ENCODE results near the gene CLDN1. TPM values are rescaled to one million over a fixed set of nuclear protein-coding genes. Genes with fewer than 3 reads are reported as not detected.

Gene CLDN1
- total and polyA plus RNA-seq, 2 of the 13 experiments (the other 11 are each of a cell fraction or from before 2014, with no cell fraction given), result 42.7 to 51.6 TPM

GRCh38 chr3:190281308-190282051, 40.8 kb downstream of the CLDN1 start:
- Histone ChIP-seq H3K79me2 (ENCODE audit: insufficient read depth, low read length) (no peaks in the 10 kb centered on the region), H3K36me3 (replicated peaks in 1 of 2; ENCODE audit: control insufficient read depth in 1 of 2, insufficient read depth in 2 of 2, low read length in 2 of 2) (no peaks in the 10 kb centered on the region), H3K27me3 (ENCODE audit: control insufficient read depth in 1 of 2, insufficient read depth in 2 of 2, low read length in 2 of 2) (no peaks in the 10 kb centered on the region; a peak in 1 of 5 replicates), H4K20me1 (ENCODE audit: insufficient read depth, low read length) (no peaks in the 10 kb centered on the region), H3K4me2 (ENCODE audit: low read depth, low read length) (peak overlapping the region; percentile 58), H3K4me3 (replicated peaks in 1 of 3; ENCODE audit: insufficient read depth in 1 of 3, low read depth in 2 of 3, low read length in 3 of 3) (no peak overlapping the region), H3K9ac (ENCODE audit: insufficient read depth, low read depth, low read length) (no peak overlapping the region), H3K9me3 (ENCODE audit: low read length) (peaks cover 9% of the 10 kb centered on the region), H2AFZ (ENCODE audit: low read length) (no peak overlapping the region), H3K27ac (ENCODE audit: extremely low read length, insufficient read depth, low read length) (no peak overlapping the region), H3K4me1 (ENCODE audit: insufficient read depth, low read length) (peaks cover 17% of the 10 kb centered on the region)
- CTCF ChIA-PET (ENCODE audit: low intra/inter-chr PET ratio, low total read pairs), result no interaction called here
- ATAC-seq (peak; percentile 86), FAIRE-seq (peak; percentile 84), DNase-seq (ENCODE audit: low spot score) (peak; percentile 76)
- 24% methylated on average over 4 of the region's 4 CpGs for WGBS (ENCODE audit: low lambda C conversion rate)
- POLR2A ChIA-PET, result interaction anchor here (0.6 to 1.6 kb wide), 2 partner anchors 34 to 41 kb away, joined by 3 to 4 read pairs; partner anchors contain the start of gene CLDN1
- in situ Hi-C loops (cut with HindIII; ENCODE audit: extremely low pct_ligation_motif_present, low pct_unique_long_range_greater_than_20kb) (no loop called here), intact Hi-C loops (cut with micrococcal nuclease; ENCODE audit: unreplicated experiment) (loop anchor here (2.0 to 10.0 kb wide), 2 partner anchors 37 to 317 kb away; no protein-coding TSS in a partner anchor)
- BruUV-seq (replicated peaks), result no TSS peak
- no peak for TF ChIP-seq ZBTB43 (CRISPR knock-in tag; conservative IDR thresholded peaks at IDR 0.05)
- TF ChIP-seq RXRB (CRISPR knock-in tag; IDR thresholded peaks at IDR 0.05; ENCODE audit: borderline replicate concordance), result peak; percentile 83
- TF ChIP-seq ZNF224 (CRISPR knock-in tag; IDR thresholded peaks at IDR 0.05), result no peak
- TF ChIP-seq FOXP1 (IDR thresholded peaks at IDR 0.05), result no peak
- peak; percentile 18; the same call in 1 of the 2 replicates for TF ChIP-seq FOXP1 (CRISPR knock-in tag; IDR thresholded peaks at IDR 0.05)
- TF ChIP-seq THAP7 (CRISPR knock-in tag; IDR thresholded peaks at IDR 0.05), result no peak
- no peak for TF ChIP-seq ZNF614 (CRISPR knock-in tag; IDR thresholded peaks at IDR 0.05; ENCODE audit: borderline replicate concordance)
- TF ChIP-seq REST (IDR thresholded peaks at IDR 0.05; ENCODE audit: borderline replicate concordance in 1 of 2, low read depth in 1 of 2, low read length in 2 of 2), result no peak
- TF ChIP-seq HES4 (CRISPR knock-in tag; IDR thresholded peaks at IDR 0.05; ENCODE audit: borderline replicate concordance), result no peak
- peak; percentile 56 to 74; a peak in 3 of 4 replicates for TF ChIP-seq NR2F1 (CRISPR knock-in tag; IDR thresholded peaks at IDR 0.05)
- no peak for TF ChIP-seq ZMYM2 (CRISPR knock-in tag; IDR thresholded peaks at IDR 0.05)
- no peak for TF ChIP-seq ZNF546 (CRISPR knock-in tag; conservative IDR thresholded peaks at IDR 0.05)
- TF ChIP-seq ZFP90 (CRISPR knock-in tag; IDR thresholded peaks at IDR 0.05; ENCODE audit: borderline replicate concordance), result no peak
- TF ChIP-seq MTF2 (CRISPR knock-in tag; IDR thresholded peaks at IDR 0.05; ENCODE audit: borderline replicate concordance), result no peak
- TF ChIP-seq RBAK (CRISPR knock-in tag; IDR thresholded peaks at IDR 0.05), result no peak
- no peak for TF ChIP-seq ZNF770 (CRISPR knock-in tag; IDR thresholded peaks at IDR 0.05)
